EL (cell line): ENCODE data around the gene C10orf105.

Source experiments
- DNase-seq: peaks from one replicate; pipeline ENCODE4 v3.0.0-alpha.2; 2016

C10orf105 gene

GRCh38 chr10:71737001-71737833, 17.6 kb upstream of the C10orf105 start:
- DNase-seq = no peak

GRCh38 chr10:71736570-71736952, 17.0 kb upstream of the C10orf105 start:
- no peak for DNase-seq

GRCh38 chr10:71735709-71736569, 16.4 kb upstream of the C10orf105 start:
- no peak for DNase-seq

- DNase-seq = no peak
Observed at GRCh38 chr10:71734797-71735196, 15.2 kb upstream of the C10orf105 start.

GRCh38 chr10:71731791-71732190, 12.2 kb upstream of the C10orf105 start:
- no peak for DNase-seq

GRCh38 chr10:71729161-71729636, 9.6 kb upstream of the C10orf105 start:
- peak; percentile 75 for DNase-seq

GRCh38 chr10:71727738-71728737, 8.5 kb upstream of the C10orf105 start:
- no peak for DNase-seq

GRCh38 chr10:71727105-71727737, 7.6 kb upstream of the C10orf105 start:
- no peak for DNase-seq

- DNase-seq = no peak
Observed at GRCh38 chr10:71726580-71727104, 7.1 kb upstream of the C10orf105 start.

GRCh38 chr10:71725998-71726579, 6.5 kb upstream of the C10orf105 start:
- DNase-seq = peak; percentile 47

GRCh38 chr10:71725249-71725648, 5.7 kb upstream of the C10orf105 start:
- DNase-seq = no peak

- no peak for DNase-seq
Observed at GRCh38 chr10:71724539-71724938, 5.0 kb upstream of the C10orf105 start.

- no peak for DNase-seq
Observed at GRCh38 chr10:71723311-71723710, 3.7 kb upstream of the C10orf105 start.

- DNase-seq = no peak
Observed at GRCh38 chr10:71722849-71723248, 3.3 kb upstream of the C10orf105 start.

GRCh38 chr10:71721313-71721712, 1.7 kb upstream of the C10orf105 start:
- DNase-seq = no peak

- no peak for DNase-seq
Observed at GRCh38 chr10:71720288-71720687, 710 bp upstream of the C10orf105 start.

GRCh38 chr10:71719042-71719441, 536 bp downstream of the C10orf105 start:
- DNase-seq = no peak

GRCh38 chr10:71718165-71718698, 1.3 kb downstream of the C10orf105 start:
- no peak for DNase-seq

- no peak for DNase-seq
Observed at GRCh38 chr10:71717551-71717951, 2.0 kb downstream of the C10orf105 start.

GRCh38 chr10:71717056-71717455, 2.5 kb downstream of the C10orf105 start:
- DNase-seq = no peak

- DNase-seq = no peak
Observed at GRCh38 chr10:71716426-71716825, 3.2 kb downstream of the C10orf105 start.
